HG02885 (cell line): Measurements from ENCODE around the gene SMURF1.
"Not testable (repeated sequence)": the region's sequence is repeated elsewhere in the genome, so short reads cannot be mapped to it uniquely, and the experiment has no call there.

Experiments
- ATAC-seq: cut with Tn5 transposase; IDR thresholded peaks from one replicate; pipeline ENCODE4 v1.9.1; 2021; ENCODE audit warnings: mild to moderate bottlenecking; ENCODE audit not compliant: unreplicated experiment, poor library complexity

SMURF1 gene

DNA sequence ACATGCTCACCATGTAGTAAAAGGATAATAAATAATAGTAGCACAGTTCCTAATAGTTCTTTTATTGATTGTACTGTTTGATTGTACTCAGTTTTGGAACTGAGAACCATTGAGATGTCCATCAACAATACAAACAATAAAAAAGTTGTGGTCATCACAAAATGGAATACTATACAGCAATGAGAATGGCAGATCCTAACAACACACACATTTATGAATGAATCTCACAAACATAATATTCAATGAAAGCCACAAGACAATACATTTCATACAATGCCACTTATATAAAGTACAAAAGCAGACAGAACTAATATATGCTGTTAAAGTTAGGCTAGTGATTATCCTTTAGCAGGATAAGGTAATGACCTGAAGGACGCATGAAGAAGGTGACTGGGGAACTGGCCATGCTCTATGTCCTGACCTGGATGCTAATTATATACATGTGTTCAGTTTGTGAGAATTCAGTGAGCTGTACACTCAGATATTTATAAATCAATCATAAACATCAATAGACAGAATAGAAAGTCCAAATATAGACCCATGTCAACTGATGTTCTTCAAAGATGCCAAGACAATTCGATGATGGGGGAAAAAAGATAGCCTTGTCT lies 70.0 kb downstream of the SMURF1 start:
- ATAC-seq: no peak

DNA sequence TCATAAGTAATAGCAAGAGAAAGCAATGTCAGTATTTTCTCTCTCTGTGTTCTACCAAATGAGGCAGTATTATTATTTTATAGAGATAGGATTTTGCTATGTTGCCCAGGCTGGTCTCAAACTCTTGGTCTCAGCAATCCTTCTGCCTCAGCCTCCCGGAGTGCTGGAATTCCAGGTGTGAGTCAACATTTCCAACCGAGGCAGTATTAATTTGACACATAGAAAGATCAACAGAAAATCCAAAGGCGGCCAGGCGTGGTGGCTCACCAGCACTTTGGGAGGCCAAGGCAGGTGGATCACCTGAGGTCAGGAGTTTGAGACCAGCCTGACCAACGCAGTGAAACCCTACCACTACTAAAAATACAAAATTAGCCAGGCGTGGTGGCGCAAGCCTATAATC lies 71.8 kb downstream of the SMURF1 start:
- ATAC-seq: no peak

DNA sequence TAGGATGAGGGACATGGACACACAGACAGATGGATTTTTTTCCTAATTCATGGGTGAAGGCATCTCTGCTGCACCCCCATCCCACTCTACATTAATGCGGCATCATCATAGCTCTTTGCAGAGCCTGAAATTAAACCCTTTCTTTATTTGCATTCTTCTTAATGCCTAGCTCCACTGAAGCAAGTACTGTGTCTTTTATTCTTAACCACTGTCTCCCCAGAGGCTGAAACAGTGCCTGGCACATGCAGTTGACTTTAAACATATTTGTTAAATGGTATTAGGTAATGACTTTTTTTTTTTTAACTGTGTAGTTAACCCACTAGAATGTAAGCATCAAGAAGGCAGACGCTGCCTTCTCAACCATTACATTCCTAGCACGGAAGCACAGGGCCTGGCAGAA lies 73.5 kb downstream of the SMURF1 start:
- ATAC-seq: no peak

DNA sequence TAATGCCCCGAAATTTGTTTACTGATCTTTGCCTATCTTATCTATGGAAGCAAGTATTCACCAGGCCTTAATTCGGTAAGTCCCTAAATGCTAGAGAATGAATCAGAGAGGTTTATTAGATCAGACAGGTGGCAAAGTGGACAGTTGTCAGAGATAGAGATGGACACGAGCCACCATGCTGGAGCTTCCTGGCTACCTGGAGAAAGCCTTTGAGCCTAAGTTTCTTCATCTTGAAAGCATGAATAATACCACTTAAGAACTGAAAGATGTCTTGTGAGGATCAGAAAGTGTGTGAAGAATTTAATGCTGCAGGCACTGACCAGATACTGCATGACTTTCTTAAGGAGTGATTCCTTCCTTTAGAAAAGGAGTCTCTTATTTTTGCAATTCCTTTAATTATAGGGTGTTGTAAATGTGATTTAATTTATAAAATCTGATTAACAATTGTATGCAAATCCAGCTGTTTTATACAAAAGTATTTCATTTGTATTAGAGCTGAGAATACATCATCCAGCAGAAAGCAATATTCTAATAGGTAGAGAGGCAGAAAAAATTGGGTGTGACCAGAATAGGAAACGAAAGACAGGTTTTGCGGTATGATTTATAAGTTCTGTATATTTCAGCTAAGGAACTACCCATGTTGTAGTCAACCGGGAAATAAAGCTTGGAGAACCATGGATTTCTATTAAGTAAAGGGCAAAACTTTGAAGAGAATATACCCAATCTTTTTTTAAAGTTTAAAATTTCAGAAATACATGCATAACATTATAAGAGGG lies 82.7 kb downstream of the SMURF1 start:
- no peak for ATAC-seq

DNA sequence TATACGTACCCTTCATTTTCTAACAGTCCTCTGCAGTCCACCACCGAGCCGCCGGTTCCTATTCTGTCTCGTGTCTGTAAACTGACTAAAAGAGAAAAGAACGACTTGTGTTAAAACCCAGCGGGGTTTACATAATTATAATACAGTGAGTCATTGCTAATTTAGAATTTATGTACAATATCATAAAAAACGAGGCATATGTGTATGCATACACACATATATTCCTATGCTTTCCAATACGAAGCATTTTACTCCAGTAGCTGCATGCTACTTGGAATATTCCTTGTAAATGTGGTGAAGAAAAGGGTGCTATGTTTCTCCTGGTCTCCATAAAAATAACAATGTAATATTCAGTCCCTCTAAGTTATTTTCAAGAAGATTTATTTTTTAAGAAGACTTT lies 89.1 kb downstream of the SMURF1 start:
- no peak for ATAC-seq

DNA sequence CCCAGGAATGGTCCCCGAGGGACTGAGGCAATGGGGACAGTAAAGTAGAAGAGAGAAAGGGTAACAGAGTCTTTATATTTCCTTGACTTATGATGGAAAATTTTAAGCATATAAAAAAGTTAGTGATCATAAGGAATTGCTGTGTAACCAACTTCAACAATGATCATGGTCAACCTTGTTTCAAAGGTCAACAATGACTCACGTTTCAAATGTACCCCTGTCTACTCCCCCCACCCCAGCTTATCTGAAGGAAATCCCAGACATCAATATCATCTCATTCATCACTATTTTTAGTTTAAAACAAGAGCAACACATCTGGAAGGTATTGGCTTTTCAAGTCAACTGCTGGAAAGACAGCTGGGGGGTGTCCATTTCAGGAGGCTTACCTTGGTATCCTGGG lies 92.9 kb downstream of the SMURF1 start:
- no peak for ATAC-seq

DNA sequence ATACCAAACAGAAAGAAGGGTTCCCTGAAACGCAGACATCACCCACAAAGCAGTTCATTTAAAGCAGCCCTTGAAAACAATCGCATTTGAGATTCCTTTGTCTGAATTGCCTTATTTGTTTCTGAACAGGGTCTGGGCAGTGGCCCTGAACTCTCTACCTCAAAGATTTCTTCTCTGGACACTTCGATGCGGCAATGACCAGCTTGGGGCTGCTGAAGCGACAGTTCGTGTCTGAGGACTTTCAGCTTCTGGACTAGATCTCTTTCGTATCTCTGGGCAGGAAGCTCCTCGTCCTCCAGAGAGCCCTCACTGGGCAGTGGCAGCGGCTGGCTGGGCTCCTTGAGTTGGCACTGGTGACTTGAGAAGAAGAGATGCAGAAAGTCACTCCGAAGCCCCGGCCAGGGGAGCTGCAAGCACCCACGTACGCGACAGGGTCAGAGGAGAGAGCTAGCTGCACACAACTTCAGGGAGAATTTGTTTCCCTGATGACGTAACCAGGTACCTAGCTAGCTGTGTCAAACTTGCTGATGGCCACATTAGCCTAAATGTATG lies 96.3 kb downstream of the SMURF1 start:
- no peak for ATAC-seq

DNA sequence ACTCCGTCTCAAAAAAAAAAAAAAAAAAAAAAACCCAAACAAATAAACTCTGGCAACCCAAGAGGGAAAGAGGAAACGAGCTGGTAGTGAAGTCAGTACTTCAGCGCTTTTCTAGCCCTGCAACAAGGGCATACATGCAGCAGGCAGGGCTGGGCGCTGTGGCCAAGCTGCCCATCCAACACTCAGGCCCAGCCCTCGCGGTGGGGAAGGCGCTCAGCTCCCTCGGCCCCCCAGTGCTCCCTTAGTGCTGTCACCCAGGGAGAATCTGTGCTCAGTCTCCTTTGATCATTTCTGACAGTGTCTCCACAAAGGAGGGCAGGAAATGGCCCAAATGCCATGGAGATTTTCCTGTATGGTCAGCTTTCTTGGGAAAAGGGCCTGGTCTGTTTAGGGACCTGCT lies 97.2 kb downstream of the SMURF1 start:
- ATAC-seq: no peak

DNA sequence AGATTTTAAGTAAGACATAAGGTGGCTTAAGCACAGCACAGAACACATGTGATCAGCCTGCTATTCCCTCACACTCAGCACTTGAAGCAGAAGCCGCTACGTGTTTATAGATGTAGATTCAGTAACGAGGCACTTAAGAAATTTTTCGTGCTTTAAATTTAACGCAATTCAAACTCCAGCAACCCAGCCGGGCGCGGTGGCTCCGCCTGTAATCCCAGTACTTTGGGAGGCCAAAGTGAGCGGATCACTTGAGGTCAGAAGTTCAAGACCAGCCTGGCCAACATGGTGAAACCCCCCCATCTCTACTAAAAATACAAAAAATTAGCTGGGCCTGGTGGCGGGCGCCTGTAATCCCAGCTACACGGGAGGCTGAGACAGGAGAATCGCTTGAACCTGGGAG lies 97.6 kb downstream of the SMURF1 start:
- not testable (repeated sequence) for ATAC-seq

DNA sequence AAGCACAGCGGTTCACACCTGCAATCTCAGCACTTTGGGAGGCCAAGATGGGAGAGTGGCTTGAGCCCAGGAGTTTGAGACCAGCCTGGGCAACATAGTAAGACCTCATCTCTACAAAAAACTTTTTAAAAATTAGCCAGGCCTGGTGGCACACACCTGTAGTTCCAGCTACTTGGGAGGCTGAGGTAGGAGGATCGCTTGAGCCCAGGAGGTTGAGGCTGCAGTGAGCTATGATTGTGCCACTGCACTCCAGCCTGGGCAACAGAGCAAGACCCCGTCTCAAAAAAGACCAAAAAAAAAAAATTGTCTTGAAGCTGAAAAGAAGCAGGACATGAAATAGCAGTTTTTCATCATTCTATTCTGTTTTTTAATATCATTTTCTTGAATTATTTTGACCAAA lies 99.0 kb downstream of the SMURF1 start:
- not testable (repeated sequence) for ATAC-seq

DNA sequence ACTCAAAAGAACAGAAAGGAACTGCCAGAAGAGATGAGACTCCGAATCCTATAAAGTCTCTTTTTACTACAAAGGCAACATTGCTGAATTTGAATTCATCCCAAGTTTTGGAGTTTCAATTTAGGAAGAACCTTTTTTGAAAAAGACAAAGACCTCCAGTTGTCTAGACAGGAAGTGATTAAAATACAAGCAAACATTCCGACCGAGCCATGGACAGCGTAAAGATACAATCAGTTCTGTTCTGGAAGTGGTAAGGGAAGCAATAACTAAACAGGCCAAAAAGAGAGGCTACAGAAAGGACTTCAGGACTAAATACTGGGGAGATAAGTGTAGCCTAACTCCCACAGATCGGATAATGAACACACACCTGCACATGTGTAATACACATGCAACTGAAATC lies 101.0 kb downstream of the SMURF1 start:
- ATAC-seq: no peak

DNA sequence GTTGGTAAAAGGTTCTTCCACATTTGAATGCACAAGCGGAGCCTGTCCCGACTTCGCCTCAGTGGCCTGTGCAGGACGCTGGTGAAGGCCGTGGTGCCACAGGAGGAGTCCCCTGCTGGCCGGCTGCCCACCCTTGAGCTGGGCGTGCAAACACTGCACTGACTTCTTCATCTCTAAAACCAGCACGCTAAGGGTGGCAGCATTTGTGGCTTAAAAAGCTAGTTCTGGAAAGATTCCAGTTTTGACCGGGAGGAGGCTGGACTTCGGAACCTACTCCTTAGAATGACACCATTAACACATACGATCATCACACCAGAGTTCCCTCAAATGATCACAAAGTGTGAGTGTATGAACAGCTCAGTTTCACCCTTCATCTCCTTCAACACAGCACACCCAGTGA lies 102.4 kb downstream of the SMURF1 start:
- ATAC-seq: no peak

DNA sequence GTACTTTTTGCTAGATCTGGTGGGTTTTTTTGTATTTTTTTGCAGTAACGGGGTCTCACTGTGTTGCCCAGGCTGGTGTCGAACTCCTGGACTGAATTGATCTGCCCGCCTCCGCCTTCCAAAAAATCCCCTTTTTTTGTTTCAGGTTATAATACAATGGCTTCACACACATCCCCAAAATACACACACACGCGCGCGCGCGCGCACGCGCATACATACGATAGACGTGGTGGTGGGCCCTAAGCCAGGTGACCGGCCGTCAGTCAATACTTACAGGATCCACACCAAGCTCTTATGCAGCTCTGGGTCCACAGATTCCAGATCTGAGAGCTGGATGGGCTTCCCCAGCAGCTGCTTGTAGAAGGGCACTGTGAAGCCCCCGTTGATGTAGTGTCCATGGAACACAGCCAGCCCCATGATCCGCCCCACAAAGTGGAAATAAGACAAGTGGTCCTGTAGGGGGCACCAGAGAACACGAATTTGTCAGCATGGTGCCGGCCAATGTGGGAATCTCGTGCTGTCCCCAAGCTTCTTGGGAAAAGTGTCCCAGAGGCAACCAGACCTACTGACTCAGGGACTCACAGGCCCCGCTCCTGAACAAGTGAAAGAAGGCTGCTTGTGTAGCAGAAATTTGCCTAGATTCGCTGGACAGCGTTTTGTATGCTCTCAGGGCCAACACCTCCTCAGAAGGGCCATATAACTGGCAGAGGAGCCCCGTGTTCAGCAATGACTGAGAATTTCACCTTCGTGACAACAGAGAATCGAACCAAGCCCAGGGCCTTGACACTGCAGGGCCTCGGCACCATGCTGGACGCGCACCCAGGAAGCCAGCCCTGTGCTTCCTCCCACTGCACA lies 103.6 kb downstream of the SMURF1 start:
- ATAC-seq: no peak

DNA sequence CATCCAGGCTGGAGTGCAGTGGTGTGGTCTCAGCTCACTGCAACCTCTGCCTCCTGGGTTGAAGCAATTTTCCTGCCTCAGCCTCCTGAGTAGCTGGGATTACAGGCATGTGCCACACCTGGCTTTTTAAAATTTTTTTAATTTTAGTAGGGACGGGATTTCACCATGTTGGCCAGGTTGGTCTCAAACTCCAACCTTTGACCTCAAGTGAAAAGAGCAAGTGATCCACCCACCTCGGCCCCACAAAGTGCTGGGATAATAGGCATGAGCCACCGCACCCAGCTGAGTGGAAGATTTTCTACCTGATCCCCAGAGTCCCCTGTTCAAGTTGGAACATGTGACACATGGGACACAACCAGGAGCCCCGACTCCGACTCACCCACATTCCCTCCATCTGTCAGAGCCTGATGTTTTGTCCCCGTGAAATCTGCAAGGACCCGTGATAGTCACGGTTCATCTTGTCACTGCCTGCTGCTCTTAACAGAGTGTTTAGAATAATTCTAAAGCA lies 104.5 kb downstream of the SMURF1 start:
- ATAC-seq: no peak

DNA sequence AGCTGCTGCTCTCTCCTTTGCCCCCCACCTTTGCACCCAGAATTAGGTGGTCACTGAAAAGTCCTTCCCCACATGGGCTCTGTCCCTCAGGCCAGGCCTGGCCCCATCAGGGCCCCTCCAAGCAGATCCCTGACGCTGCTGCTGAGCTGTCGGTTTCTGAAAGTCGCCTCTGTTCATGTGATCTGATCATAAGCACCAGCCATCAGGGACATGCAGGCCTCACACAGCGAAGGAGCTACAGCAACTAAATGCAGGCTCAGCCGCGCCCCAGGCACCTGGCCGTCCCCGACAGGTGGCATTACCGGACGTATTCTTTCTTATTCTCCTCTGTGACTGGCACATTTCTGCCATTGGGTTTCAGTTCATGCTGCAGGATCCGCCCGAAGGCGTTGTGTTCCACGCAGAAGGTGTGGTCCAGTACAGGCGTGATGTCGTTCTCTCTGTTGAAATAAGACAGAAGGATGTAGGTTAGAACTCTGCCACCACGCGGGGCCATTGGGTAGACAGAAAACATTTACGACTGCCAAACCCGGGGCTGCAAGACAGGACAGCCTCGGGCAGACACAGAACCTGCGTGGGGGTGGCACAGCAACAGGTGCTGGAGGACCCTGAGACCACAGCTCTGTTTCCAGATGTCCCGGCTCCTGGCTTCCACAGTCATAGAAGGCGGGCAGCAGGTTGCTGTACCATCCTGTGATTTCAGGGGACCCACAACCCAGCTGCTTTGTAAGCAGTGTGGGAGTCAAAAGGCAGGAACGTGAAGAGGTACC lies 105.6 kb downstream of the SMURF1 start:
- no peak for ATAC-seq

DNA sequence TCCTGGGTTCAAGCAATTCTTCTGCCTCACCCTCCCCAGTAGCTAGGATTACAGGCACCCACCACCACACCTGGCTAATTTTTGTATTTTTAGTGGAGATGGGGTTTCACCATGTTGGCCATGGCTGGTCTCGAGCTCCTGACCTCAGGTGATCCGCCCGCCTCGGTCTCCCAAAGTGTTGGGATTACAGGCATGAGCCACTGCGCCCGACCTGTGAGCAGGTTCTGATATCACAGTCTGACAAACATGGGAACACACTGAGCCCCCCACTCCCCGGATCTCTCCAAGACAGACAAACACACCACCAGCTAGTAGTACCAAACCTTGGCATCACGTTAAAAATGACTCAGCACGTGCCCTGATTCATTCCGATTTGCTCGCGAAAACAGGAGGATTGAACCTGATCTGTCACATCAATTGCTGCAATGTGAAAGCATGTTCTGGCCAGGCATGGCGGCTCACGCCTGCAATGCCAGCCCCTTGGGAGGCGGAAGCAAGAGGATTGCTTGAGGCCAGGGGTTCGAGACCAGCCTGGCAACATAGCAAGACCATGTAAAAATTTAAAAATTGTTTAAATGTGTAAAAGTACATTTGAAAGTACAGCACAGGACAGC lies 106.5 kb downstream of the SMURF1 start:
- no peak for ATAC-seq

DNA sequence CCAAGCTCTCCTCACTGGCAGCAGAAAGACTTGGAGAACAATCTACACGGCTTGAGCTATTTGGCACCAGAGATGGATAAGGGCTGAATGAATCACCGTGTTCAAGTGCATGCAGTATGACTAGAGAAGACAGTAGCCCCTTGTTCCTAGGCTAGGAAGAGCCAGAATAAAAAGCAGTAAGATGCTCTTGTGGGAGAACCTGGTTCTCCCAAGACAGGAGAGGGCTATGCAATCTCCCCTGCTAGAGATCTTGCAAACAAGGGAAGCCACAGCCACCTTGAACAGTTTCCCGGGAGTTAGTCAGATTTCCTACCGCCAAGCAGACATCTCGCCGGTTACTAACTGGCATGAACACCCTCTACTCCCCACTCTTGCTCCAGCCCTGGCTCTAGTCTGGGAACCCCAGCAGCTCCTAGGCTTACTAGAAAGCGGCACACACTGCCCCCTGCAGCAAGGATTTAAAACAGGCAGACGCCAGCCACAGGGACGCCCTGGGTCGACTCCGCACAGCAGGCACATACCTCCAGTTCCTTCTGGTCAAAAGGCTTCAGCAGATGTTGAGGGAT lies 107.3 kb downstream of the SMURF1 start:
- ATAC-seq: no peak

DNA sequence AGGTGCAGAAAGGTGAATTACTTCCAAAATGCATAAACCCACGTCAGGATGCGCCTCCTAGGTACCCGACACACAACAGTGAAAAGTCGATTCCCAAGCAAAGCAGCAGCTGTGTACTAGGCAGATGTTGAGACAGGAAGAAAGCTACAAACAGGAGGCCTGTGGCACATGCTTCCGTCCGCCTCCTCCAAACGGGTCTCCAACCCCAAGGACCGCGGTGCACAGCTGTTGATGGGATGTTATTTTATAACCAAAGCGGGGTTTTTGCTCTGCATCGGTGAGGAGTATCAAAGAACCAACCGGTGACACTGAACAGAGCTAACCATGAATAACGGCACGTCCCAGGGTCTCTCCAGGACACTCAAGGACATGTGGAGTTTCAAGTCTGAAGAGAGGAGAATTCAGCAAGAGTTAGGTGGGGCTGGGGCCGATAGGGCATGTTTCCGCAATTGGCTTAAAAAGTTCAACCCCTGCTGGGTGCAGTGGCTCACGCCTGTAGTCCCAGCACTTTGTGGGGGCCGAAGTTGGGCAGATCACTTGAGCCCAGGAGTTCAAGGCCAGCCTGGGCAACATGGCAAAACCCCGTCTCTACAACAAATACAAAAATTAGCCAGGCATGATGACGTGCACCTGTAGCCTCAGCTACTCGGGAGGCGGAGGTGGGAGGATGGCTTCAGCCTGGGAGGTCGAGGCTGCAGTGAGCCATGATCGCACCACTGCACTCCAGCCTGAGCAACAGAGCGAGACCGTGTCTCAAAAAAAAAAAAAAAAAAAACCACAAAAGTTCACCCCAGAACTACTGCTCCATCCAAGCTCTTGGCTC lies 108.0 kb downstream of the SMURF1 start:
- no peak for ATAC-seq
